Measurements from ENCODE around the gene ANGPTL8. TPM values are rescaled to one million over a fixed set of nuclear protein-coding genes. Genes with fewer than 3 reads are reported as not detected.

Gene ANGPTL8
- total RNA-seq, 3 donors from 2014 or later, result not detected

- no peaks in the 10 kb centered on the region for H3K36me3 ChIP-seq (ENCODE audit: low read depth)
- ATAC-seq (no peak), DNase-seq (no peak)
- no peak for TF ChIP-seq CTCF (IDR thresholded peaks at IDR 0.05)
- no peak overlapping the region for H3K4me3 ChIP-seq
- H3K4me1 ChIP-seq (ENCODE audit: low read depth), result no peaks in the 10 kb centered on the region
- no peaks in the 10 kb centered on the region for H3K9me3 ChIP-seq
- intact Hi-C loops (cut with DNase I, micrococcal nuclease), result no loop called here
These were observed 2.6 kb downstream of the ANGPTL8 start for GRCh38 chr19:11242025-11242424.

DNA sequence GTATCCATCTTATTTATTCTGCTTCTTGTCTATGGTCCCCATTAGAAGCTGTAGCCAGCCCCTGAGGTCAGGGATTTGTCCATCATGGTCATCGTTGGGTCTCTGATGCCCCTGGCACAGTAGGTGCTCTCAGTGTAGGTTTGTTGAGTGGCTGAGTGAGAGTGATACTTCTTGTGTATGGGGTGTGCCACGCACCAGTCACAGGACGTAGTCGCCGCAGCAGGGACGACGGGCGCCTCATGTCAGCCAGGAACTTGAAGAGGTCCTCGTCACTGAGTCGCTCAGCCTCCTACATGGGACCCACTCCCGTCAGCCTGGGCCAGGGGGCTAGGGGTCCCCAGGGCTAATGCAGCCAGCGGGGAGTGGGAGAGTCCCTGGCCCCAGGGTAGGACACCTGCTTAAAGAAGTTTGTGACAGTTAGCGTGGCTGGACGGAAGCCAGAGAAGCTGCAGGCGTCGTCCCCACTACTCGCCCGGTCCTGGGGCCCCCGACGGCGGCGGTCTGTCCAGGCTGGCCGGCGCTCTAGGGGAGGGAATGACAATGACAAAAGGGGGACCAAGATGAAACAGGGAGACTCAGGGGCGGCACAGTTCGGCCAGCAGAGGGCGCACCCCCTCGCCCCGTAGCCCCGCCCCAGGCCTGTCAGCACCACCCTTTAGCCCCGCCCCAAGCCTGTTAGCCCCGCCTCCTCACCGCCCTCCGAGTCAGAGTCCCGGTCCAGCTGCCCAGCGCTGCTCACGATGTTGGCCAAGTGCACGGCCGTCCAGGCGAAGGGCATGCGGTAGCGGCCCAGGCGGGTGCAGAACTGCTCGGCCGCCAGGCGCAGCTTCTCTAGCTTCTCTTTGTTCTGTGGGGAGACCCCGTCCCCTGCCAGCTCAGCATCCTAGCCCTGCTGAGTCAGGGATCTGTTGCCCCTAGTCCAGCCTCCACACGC, 3.7 kb downstream of the ANGPTL8 start:
- ATAC-seq (peak; percentile 99), DNase-seq (peak; percentile 91 to 94 (median 94))
- Histone ChIP-seq H3K4me1 (ENCODE audit: low read depth) (no peaks in the 10 kb centered on the region), H3K9me3 (no peaks in the 10 kb centered on the region), H3K4me3 (no peak overlapping the region), H3K36me3 (ENCODE audit: low read depth) (no peaks in the 10 kb centered on the region)
- intact Hi-C loops (cut with DNase I, micrococcal nuclease), result no loop called here
- TF ChIP-seq CTCF (IDR thresholded peaks at IDR 0.05), result peak; percentile 75

DNA sequence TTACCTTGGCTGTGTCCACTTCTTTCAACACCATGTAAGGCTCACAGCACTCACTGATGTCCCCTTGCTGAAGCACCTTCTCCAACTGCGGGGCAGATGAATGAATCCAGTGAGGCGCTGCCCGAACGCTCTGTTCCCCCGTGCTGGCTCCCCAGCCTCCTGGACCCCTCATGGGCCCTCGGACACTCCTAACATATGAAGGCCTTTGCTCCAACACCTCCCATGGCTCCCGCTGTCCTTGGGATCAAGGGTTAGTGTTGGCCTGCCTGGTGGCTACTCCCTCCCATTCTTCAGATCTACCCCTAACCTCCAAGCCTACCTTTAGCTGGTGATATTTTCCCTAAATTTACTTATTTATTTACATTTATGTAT, 4.4 kb downstream of the ANGPTL8 start:
- no peak for TF ChIP-seq CTCF (IDR thresholded peaks at IDR 0.05)
- ATAC-seq (no peak), DNase-seq (no peak)
- H3K9me3 ChIP-seq, result no peaks in the 10 kb centered on the region
- no peaks in the 10 kb centered on the region for H3K4me1 ChIP-seq (ENCODE audit: low read depth)
- no peak overlapping the region for H3K4me3 ChIP-seq
- no peaks in the 10 kb centered on the region for H3K36me3 ChIP-seq (ENCODE audit: low read depth)
- intact Hi-C loops (cut with DNase I, micrococcal nuclease), result no loop called here

DNA sequence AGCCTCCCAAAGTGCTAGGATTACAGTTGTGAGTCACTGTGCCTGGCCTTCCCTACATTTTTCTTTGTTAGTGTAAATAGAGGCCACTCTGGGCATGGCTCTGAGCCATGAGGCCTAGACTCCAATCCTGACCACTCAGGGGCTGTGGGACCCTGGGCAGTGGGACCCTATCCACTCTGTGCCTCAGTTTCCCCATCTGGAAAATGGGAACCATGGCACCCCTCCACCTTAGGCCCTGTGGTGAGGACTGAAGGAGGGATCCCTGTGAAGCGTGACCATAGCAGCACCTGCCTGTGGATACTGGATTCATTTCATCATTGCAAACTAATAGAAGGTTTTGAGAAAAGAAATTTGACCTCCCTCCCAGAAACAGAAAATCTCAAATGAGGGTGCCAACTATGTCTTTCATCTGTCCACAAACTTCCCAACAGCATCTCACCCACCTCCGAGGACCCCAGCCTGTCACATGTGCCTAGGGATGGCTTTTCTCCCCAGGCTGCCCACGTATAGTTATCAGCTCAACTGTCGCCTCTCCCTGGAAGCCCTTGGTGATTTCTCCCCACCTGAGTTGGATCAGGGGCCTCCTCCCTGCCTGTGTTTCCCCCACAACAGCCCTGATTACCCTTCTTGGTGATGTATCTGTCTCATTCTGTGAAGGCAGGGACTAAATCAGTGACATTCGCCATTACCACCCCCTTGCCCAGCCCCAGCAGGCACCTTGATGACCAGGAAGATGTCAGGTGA, 5.6 kb downstream of the ANGPTL8 start:
- no peaks in the 10 kb centered on the region for H3K36me3 ChIP-seq (ENCODE audit: low read depth)
- no peak for TF ChIP-seq CTCF (IDR thresholded peaks at IDR 0.05)

DNA sequence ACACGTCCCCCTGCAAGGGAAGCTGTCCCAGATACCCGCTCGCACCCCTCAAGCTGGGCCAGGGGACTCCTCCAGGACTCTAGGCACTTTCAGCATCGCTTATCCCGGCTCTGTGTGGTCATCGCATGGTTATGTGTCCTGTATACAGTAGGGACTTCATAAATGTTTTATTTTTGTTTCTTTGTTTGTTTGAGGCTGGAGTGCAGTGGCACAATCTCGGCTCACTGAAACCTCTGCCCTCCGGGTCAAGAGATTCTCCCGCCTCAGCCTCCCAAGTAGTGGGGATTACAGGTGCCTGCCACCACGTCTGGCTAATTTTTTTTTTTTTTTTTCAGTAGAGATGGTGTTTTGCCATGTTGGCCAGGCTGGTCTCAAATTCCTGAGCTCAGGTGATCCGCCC, 7.5 kb downstream of the ANGPTL8 start:
- no peak for TF ChIP-seq CTCF (IDR thresholded peaks at IDR 0.05)
- no peaks in the 10 kb centered on the region for H3K36me3 ChIP-seq (ENCODE audit: low read depth)
- intact Hi-C loops (cut with DNase I, micrococcal nuclease), result no loop called here
- no peak overlapping the region for H3K4me3 ChIP-seq
- no peak for DNase-seq
- H3K4me1 ChIP-seq (ENCODE audit: low read depth), result no peaks in the 10 kb centered on the region
- H3K9me3 ChIP-seq, result no peaks in the 10 kb centered on the region
- ATAC-seq, result no peak

More for the DNA sequence above, 5.6 kb downstream of the ANGPTL8 start:
- ATAC-seq (no peak), DNase-seq (no peak)
- intact Hi-C loops (cut with DNase I, micrococcal nuclease), result no loop called here
- Histone ChIP-seq H3K4me3 (no peak overlapping the region), H3K4me1 (ENCODE audit: low read depth) (no peaks in the 10 kb centered on the region), H3K9me3 (no peaks in the 10 kb centered on the region)

Data from mucosa of descending colon (tissue), 3 donors.